GM21423 (cell line): ENCODE results near the gene SLC26A1.
"Not testable (repeated sequence)": the region's sequence is repeated elsewhere in the genome, so short reads cannot be mapped to it uniquely, and the experiment has no call there.

Experiments used
- ATAC-seq: cut with Tn5 transposase; IDR thresholded peaks from one replicate; pipeline ENCODE4 v1.9.1; 2021; ENCODE audit warnings: mild to moderate bottlenecking, moderate library complexity; ENCODE audit not compliant: unreplicated experiment

The SLC26A1 gene

DNA sequence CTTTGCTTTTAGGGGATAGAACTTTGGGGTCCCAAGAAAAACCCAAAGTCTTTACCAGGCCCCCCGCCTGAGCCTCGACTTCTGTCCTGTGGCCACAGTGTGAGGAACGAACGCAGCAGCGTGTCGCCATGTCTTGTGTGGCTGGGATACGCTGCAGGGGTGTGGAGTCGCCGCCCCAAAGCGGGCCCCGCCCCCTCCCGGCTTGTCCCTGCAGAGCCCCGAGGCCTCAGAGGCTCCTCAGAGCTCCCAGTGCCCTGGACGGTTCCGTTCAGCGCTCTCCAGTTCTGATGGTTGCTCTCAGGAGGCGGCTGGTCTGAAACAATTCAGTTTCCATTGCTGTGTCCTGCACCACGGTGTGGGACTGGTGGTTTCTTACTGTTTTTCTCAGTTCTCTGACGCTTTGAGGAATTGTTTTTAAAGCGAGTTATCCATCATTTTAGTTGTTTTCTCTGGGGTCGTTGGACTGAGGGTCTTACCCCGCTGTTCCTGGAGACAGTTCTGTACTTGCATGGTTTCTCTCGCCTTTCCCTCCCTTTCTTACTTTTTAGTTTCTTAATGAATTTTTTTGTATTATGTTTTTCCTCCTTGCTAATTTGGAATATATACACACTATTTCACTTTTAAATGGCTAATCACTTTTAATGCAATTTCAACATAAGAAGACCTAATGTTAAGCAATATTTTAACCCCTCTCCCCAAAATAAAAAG is 7.9 kb downstream of the SLC26A1 start:
- ATAC-seq = no peak

DNA sequence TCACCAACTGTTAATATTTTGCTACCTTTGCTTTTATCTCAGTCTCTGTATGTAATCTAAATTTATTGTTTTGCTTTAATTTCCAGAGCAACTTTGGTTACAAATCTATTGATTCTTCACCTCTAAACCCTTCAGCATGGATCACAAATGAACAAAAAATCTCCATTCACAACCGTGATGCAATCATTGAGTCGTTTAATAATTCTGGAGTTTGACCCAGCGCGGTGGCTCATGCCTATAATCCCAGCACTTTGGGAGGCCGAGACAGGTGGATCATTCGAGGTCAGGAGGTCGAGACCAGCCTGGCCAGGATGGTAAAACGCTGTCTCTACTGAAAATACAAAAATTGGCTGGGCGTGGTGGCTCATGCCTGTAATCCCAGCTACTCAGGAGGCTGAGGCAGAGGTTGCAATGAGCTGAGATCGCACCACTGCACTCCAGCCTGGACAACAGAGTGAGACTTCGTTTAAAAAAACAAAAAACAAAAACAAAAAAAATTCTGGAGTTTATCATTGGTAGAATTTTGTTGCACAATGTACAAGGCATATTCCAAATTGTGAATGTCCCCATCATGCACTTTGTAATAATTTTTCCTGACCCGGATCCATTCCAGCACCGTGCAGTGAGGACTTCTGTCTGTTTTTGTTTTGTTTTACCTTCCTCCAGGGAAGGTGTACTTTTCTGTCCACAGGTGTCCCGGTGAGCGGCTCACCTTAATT is 8.7 kb downstream of the SLC26A1 start:
- ATAC-seq = no peak

DNA sequence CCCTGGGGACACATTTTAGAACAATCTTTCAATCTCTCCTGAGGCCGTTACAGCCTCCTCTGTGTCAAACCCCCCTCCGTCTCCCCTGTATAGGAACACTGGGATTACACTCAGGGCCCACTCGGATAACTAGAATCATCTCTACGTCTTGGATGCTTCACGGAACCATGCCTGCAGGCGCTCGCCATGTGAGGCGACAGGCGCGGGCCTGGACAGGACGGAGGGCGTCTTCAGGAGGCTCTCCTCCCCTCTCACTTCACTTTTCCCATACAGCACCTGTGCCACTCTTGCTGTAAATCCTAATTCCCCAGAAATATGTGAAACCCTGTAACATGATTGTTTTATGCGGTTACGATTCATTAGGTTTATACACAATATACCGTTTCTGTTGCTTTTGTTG is 10.4 kb downstream of the SLC26A1 start:
- ATAC-seq = no peak

DNA sequence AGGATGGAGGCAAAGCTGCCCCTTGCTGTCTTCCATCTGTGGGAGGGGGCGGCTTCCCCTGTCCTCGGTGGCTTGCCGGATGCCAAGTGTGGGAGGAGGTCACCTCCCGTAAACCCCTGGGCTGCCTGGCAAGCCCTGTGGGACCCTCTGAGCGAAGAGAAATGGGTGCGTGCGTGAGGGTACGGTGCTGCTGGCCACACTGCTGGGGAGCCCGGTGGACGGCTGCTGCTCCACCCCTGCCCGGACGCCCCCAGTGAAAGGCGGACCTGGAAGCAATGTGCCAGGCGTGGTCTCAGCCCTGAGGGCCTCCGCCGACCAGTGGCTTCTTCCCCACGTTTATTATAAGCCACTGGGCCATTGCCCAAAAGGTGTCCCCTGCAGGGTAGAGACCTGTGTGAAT is 10.9 kb downstream of the SLC26A1 start:
- no peak for ATAC-seq

DNA sequence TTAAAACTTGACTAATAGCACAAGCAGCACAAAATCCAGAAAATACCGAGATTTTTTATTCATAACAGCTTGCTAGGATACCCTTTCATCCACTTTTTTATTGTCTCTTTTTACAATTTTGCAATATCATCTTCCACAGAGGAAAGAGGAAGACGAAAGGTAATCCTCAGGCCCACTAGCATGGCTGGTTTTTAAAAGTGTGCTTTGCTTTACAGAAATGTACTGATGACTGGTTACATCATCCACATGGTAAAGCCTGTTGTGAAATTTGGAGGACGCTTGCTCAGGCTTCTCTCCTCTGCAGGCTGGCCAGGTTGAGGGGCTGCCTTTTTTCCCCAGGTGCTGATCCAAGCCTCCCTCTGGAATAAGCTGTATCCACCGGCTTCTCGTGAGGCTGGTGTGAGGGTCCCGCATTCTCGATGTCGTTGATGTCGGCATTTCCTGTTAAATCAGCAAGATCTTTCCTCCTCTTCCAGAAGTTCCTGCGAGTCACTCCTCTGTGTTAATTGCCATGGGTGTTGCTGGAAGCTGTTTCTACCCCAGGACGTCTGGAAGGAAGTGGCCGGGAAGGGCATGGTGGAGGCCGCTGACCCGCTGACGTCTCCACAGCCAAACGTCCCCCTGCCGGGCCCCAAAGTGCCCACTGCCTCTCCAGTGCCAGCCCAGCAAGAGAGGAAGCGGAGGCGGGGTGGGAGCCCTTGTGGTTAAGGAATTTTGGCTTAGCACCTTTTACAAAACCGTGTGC is 14.1 kb downstream of the SLC26A1 start:
- ATAC-seq = no peak

DNA sequence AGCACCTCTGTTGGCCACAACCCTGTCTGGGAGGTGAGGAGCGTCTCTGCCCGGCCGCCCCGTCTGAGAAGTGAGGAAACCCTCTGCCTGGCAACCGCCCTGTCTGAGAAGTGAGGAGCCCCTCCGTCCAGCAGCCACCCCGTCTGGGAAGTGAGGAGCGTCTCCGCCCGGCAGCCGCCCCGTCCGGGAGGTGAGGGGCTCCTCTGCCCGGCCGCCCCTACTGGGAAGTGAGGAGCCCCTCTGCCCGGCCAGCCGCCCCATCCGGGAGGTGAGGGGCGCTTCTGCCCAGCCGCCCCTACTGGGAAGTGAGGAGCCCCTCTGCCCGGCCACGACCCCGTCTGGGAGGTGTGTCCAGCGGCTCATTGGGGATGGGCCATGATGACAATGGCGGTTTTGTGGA is 17.2 kb downstream of the SLC26A1 start:
- not testable (repeated sequence) for ATAC-seq

DNA sequence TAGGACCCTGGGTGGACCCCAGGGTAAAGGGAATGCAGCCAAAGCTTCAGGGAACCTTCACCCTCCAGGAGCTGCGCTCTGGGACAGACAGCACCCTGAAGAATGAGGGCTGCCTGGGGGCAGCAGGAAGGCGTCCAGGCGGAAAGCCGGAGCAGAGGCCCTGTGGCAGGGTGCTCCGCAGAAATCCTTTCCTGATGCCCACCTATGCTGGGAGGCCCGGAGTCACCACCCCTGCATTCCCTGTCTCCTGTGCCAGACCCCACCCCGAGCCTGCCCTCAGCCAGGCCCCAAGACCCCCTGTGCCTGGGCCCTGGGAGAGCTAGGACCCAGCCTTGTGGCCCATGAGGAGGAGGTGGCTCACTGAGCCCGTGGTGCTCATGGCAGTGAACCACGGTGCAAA is 18.5 kb downstream of the SLC26A1 start:
- ATAC-seq = no peak

DNA sequence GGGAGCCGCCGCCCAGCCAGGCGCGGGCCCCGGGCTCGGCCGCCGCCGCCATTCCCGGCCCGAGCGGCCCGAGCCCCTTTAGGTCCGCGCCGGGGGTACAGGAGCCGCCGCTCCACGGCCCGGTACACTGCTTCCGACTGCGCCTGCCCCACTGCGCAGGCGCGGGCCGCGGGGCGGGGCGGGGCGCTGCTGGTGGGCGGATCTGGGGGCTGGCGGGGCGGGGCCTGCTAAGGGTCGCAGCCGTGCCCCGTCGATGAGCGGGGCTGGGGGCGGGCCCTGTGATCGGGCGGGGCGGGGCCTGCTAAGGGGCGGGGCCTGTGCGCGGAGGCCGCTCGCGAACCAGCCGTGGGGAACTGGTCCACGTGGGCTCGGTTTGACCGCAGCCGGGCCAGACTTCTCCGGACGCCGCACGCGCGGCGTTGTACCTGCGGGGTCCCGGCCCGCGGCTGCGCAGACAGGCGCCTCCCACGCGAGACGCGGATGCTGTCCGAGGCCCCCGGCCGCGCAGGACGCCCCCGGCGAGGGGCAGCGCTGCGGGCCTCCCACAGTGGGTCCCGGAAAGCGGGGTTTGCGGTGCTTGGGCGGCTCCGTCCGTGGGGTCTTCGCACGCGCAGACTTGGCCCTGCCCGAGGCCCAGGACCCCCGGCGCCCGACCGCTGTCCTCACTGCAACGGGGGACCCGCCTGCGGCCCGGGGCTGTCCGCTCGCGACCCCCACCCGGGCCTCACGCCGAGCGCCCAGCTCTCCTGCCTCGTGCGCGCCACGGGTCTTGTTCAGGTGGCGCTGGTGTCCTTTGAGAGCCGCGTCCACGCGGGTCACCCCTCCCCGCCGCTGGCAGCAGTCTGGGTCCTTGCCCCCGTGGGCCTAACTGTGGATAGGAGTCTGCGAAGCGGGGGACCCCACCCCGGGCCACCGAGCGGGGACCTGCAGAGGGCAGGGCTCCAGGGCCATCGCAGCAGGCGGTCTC is 19.5 kb downstream of the SLC26A1 start, which contains the start of gene DGKQ:
Gene DGKQ (minus strand): TSS at position 139 of the 967 bp plus-strand sequence. CDS start 87 bp downstream, at position 52.
- ATAC-seq = peak; percentile 64

DNA sequence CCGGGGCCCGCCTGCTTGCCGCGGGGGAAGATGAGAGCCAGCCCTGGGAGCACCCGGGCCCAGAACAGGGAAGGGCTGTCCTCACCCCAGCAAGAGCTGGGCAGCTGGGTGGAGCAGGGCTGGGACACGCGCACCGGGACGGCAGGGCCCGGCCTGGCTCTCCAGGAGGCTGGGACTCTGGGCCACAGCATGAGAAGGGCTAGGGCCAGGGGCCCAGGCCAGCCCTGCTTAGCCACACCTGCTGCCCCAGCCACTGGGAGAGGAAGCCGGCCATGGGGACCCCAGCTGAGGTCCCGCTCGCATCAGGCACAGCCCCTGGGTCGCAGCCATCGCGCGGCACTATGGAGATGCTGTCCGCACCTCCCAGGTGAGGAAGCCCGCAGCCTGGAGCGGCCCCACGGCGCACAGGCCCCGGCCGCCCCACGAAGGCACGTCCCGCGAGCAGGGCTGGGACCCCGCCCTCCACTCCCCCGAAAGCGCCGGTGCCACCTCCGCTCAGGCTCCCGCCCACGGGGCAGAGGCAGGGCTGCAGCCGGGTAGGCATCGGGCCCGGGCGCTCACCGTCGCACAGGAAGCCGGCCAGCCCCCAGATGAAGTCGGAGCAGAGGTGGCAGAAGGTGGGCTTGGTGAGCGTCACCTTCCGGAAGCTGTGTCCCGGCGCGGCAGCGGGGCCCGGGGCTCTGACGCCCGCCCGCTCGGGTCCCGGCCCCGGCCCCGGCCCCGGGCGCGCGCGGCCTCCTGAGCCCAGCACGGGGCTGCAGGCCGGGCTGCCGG is 20.4 kb downstream of the SLC26A1 start:
- peak; percentile 38 for ATAC-seq

DNA sequence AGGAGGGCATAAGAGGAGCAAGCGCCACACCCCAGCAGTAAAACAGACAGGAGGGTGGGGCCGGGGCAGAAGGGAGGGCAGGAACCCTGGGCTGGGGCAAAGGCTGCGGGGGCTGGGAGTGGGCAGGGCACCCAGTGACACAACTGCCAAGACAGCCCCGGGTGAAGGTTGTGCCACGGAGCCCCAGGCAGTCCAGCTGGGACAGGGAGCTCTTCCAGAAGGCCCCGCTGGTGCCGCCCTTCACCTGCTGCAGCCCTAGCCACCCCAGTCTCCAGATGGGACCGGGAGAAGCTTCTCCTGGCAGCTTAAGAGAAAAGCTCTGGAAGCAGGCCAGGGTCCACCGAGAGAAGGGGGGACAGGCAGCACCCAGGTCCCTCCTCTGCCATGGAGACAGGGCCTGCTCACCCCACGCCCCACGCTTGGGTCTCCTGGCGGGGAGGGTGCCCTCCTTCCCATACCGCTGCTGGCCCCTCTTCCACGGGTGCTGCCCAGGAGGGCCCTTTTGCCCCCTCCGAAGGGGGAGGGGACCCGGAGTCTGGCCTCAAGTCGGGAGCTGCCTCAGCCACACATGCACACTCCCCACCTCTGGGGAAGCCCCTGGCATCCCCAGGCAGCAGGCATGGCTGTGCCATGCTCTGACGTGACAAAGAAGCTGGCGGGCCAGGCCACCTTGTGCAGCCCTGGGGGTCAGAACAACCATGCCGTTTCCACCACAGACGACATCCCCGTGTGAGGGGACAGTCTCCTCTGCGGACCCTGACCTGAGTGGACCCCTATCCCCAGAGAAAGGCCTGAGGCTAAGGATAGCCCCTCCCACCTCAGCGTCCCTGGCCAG is 21.3 kb downstream of the SLC26A1 start:
- ATAC-seq = no peak

DNA sequence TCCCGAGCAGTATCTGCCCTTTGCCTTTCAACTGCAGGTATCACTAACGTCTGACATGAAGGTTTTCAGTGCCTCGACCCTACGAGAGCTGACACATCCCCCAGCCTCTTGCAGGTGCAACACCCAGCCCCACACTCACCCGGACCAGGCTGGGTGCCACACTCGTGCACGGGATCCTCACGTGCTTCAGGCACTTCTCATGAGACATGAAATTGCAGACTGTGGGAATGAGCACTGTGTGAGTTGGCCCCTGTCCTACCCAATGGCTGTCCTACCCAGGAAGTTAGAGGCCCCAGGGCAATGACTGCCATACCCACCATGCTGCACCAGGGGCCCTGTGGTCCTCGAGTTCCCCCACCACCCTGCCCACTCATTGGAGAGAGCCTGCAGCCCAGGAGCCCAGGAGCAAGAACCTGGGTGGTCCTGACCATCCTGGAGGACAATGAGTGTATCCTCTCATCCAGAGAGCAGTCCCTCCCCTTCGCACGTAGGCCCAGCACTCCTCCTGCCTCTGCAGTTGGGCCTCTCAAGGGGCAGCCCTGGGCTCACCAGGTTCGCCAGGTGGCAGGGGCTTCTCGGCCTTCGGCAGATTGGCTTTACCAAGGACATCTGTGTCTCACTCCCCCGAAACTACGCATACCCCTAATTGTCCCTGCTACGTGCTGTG is 22.2 kb downstream of the SLC26A1 start:
- no peak for ATAC-seq

DNA sequence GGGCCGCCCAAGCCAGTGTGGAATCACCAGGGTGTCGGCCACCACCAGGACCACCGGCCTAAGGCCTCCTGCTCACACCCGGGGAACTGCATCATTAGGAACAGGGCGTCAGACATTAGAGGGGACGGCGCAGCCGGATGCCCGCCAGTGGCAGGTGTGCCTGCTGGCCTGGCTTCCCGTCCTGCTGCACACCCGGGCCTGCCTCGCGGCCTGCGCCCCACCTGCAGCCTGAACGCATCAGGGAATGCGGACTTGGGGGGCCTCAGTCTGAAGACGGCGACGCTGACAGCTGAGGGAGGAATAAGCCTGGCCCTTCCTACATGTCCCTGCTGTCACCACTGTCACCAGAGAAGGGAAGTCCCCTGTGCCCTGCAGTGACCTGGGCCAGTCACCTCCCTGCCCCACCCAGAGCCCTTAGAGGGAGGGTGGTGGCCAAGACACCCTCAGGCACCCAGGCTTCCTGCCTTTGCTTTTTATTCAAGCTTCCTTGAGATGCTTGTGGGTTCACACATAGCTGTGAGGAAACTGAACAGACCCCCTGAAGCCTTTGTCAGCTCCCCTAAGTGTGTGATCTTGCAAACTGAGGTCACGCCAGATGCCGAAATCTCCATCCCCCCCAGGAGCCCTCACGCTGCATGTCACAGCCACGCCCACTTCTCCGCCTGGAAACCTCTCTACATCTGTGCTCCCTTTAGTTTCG is 23.0 kb downstream of the SLC26A1 start:
- ATAC-seq = no peak

DNA sequence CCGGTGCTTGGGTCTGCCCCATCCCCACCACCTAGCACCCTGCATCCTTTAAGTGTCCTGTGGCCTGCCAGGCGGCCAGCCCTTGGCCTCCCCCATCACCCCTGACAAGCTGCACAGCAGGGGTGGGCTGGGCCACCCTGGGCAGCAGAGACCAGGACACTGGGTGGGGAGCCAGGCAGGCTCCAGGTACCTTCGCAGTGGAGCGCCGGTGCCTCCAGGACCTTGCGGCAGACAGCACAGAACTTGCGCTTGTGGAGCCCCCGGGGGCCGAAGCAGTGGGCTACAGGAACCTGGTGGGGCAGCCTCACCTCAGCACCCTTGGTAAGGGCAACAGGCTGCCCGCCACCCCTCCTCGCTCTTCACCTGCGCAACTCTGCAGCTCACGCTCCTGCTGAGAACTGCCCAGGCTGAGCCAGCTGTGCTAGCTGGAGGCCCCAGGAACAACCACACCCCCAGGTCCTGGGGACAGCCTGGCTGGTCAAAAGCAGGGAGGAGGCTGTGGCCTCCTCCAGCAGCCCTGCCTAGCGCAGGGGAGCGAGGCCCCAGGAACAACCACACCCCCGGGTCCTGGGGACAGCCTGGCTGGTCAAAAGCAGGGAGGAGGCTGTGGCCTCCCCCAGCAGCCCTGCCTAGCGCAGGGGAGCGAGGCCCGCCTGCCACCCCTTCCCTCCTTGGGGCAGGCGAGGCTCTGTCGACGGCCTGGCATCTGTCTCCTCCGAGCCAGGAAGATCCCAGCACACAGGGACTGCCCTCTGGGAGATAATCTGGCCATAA is 24.4 kb downstream of the SLC26A1 start:
- no peak for ATAC-seq

DNA sequence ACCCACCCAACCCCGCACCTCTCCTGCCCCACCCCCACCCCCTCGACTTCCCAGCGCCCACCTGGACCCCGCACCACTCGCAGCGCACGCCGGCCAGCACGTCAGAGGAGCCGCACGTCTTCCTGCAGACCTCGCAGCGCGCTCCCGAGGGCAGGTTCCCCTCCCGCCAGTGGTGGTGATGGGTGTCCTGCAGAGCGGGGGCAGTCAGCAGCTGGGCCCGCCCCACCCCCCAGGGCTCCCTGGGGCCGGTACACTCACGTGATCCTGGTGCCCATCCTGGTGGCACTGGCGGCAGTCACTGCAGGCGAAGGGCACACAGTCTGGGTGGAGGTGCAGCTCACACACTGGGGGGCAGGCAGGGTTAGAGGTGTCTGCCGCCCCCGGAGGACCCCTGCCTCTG is 25.0 kb downstream of the SLC26A1 start:
- ATAC-seq = no peak

DNA sequence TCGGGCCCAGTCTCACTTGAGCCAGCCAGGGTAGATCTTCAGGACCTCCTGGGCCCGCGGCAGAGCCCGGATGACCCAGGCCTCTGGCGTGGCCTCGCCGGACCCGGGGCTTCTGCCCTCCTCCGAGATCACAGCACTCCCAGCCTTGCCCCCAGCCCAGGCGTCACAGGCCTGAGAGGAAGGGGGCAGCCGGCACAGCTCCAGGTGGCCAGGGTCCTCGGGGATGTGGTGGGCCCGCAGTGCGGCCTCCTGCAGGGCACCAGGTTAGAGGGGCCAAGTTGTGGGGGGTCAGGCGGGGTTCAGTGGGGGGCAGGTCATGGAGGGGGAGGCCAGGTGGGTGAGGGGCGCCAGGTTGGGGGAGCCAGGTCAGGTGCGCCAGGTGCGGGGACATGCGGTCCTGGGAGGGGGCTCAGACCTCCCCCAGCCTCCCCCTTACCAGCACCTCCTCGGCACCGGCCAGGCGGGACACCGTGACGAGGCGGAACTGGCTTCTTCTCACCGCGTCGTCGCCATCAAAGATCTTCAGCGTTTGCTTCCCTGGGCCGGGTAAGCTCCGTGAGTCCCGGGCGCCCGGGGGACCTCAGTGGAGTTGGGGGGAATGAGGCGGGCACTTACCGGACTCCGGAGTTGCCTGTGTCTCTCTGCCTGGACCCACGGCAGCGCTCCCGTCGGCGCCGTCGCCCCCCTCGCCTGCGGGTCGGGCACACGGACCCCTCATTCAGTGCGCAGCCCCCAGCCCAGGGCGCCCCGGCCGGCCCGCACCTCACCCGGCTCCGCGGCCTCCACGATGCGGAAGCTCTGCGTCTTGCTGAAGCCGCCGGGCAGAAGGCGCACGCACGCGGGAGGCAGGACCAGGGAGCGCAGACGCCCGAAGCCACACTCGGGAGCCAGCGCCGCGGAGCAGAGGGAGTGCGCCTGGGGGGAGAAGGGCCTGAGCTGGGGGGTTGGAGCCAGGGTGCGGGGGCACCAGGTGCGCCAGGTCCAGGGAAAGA is 25.8 kb downstream of the SLC26A1 start:
- ATAC-seq = no peak
